ENCODE data around the gene HOXC11.

HOXC11 gene

DNA sequence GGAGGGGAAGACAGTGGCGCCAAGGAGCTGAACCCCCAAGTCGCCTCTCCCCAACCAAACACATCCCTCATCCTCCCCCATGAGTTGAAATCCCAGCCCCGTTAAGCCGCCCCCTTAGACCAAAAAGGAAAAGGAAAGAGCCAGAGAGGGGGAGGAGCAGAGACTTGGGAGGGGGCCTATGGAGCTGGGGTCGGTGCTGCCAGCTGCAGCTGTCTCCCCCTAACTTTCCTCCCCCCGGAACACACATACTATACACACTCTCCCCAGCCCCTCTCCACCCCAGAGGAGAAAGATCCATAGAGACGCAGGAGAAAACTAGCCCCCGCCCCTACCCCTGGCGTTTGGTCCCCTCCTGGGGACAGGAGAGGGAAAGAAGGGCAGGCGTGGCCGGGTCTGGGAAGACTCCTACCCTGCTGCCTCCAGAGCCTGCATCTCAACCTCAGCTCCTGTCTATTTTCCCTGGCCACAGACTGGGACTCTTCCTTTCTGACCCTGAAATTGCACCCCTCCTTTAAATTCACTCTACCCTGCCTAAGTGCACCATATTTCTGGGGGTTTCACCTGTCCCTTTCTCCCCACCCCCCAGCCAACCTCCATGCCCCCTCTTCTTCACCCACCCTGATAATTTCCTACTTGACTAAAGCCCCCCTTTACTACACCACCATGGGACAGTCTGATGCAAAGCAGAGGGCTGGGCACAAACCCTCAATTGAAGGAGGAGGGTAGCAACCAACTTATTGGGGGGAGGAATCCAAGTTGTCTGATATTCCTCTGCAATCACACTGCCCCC, 25.4 kb downstream of the HOXC11 start:
- DNase-seq (ENCODE audit: low read depth): no peak

DNA sequence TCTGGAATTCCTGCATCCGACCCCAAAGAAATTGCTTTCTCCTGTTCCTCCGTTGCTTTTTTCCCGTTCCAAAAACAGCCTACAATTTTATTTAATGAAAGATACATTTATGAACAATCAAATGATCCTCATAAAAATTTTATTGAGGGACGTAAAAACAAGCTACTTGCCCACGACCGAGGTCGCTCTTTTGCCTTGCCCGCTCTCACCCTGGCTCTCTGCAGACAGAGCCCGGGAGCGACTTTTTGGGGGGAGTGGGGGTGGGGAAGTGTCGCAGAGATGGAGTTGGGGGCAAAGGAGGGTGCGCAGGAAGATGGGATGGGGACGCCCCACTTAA, 25.9 kb downstream of the HOXC11 start:
- DNase-seq (ENCODE audit: low read depth): no peak

DNA sequence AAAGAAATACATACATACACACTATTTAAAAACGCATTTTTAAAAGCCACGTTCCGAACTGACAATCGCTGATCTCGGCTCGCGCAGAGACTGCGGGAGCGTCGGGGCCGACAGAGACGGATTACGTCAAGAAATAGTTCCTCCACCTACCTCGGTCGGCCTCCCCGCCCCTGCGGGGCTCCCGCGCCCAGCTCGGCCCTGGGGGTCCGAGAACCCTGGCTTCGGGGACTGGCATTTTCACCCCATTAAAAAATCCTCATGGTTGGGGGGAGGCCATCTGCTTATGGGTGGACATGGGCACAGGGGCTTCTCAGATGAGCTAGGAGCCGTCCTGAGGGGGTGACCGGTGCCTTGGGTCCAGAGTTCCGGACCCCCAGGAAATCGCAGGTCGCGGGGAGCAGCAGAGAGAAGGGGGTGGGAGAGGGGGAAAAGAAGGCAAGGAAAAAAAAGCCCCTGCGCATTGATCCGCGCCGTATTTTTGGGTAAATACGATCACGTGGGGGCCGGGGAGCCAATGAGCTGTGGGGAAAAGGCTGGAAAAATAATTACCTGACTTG, 26.7 kb downstream of the HOXC11 start:
- DNase-seq (ENCODE audit: low read depth): no peak

DNA sequence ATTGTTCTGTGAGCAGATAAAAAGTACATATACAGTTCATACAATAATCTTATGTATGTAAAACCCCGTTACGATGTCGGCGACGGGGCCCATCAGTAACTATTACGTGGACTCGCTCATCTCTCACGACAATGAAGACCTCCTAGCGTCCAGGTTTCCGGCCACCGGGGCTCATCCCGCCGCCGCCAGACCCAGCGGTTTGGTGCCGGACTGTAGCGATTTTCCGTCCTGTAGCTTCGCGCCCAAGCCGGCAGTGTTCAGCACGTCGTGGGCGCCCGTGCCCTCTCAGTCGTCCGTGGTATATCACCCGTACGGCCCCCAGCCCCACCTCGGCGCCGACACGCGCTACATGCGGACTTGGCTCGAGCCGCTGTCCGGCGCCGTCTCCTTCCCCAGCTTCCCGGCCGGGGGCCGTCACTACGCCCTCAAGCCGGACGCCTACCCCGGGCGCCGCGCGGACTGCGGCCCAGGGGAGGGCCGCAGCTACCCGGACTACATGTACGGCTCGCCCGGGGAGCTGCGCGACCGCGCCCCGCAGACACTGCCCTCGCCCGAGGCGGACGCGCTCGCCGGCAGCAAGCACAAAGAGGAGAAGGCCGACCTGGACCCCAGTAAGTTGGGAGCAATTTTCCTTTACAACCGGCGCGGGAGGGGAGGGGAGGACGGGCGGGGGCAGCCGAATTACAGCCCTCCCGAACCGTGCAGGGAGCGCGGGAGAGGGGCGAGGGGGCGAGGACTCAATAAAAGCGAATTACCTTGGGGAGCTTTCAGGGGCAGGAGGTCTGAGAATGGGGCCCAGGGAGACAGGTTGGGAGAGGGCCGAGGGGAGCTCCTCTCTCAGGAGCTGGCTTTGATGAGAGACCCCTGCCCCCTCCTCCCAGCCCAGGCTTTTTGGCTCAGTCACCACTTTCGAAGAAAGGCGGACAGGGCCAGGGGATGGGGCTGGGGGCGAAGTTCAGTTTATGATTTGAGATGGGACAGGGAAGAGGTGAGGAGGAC, 27.5 kb downstream of the HOXC11 start, which contains the start of gene HOXC9:
Gene HOXC9 (plus strand): TSS at position 46 of the 999 bp plus-strand sequence. CDS start 28 bp downstream, at position 74.
- no peak for DNase-seq (ENCODE audit: low read depth)

DNA sequence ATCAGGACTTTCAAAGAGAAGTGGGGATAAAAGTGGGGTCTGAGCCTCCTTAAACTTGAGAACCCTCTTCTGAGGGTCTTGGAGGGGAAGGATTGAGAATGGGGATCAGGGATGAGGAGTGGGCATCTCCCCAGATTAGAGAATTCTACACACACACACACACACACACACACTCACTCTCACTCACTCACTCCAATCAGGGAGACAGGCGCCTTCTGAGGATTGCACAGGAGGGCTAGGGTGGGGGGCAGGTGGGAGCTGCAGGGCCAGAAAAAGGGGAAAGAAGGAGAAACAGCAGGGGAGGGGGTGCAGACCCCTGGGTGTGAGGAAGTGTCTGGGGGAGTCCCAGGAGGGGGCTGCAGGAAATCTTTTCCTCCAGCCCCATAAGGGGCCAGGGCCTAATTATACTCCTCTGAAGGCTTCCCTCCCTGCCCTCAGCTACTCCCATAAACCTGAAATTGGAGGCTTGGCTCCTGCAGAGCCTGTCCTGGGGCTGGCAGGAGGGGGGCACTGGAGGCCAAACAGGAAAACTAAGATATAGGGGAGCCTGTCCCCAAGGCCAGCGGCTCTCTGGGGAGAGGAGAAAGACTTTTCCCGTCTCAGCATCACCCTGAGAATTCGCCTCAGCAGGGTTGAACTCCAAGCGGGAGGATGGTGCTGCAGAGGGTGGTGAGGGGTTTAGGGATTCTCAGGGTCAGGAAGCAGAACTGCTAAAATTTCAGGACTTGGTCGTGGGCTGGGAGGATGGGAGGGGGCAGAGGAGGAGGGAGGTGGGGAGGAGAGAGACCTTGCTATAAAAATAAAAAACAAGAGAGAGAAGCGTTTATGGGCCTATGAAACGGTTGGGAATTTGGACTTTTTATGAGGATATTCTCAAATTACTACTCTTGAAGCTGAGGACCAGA, 28.6 kb downstream of the HOXC11 start:
- no peak for DNase-seq (ENCODE audit: low read depth)

DNA sequence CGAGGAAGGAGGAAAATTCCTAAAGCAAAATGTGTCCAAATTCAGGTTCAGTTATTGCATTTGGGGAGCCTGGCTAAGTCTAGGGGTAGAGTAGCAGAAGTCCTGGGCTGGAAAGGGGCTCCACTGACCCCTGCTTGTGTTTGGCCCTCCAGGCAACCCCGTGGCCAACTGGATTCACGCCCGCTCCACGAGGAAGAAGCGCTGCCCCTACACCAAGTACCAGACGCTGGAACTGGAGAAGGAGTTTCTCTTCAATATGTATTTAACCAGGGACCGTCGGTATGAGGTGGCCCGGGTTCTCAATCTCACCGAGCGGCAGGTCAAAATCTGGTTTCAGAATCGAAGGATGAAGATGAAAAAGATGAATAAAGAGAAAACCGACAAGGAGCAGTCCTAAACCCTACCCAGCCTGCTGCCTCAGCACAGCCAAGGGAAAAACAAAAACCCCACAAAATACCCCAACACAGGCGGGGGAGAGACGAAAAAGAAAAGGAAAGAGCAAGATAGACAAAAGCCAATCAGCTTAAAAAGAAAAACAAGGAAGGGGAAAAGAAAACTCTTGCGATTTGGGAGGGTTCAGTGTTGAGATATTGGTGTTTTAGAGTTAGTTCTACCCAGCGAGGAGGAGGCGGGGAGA, 29.5 kb downstream of the HOXC11 start:
- no peak for DNase-seq (ENCODE audit: low read depth)

DNA sequence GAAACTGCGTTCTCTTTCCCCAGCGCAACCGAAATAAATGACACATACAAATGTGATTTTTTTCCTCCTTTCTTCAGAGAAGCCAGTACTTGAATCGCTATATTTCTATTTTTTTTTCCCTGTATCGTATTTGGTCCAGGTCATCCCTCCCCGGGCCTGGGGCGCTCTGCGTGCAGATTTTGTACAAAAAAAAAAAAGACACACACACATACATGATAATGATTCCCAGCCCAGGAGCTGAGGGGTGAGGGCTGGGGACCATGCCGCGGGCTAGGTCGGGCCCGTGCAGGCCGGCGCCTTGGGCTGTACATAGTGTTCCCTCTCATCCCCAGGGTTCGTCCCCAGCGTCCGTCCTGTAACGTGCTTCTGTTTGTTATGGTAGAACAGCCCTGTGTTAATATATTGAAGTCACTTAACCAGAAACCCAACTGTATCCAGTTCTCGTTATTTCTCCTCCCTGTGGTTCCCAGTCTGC, 30.0 kb downstream of the HOXC11 start:
- DNase-seq (ENCODE audit: low read depth): no peak

DNA sequence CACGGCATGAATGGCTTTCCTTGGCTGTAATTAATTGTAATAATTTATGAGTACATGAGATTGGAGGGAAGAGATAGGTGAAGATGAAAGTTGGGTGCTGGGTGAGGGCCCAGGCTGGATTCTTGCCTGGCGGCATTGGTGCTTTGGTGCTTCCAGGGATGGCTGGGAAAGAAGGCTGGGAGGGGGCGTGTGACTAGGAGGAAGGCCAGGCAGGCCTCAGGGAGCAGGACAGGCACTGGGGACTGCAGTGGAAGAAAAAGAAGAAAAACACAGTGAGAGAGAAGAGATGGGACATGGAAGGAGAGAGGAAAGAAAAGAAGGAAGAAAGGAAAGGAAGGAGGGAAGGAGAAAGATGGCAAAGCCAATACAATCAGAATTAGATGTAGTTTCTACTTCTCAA, 30.7 kb downstream of the HOXC11 start:
- DNase-seq (ENCODE audit: low read depth): no peak

DNA sequence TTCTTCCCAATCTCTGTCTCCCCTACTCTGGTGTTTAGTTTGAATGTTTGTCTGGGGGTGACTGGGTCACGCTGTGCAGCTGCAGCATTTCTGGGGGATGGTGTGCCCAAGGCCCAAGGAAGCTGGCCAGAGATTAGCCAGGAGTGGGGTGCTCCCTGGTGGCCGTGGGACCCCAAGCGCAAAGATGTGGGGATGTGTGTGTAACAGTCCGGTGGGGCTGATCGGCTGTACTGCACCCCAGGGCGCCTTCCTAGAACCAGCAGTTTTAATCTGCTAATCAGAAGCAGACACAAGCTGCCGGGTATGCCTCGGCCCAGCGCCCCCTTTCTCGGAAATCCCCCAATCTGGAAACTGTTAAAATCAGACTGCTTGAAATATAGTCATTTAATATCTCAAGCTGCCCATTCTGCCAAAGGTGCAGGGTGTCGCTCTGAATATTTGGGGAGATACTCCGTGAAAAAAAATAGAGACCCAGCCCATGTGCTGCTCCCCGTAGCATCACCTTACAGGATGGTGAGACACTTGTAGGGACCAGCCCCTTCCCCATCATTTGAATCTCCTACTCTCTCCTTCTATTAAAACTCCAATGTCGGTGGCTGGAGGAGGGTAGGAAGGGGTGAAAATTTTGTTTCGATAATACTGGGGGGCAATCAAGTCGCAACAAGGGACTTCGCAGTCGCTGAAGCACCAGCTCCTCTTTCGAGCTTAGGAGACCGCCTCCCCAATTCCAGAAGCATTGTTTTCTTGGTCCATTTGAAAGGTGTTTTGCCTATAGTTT, 31.3 kb downstream of the HOXC11 start:
- no peak for DNase-seq (ENCODE audit: low read depth)

DNA sequence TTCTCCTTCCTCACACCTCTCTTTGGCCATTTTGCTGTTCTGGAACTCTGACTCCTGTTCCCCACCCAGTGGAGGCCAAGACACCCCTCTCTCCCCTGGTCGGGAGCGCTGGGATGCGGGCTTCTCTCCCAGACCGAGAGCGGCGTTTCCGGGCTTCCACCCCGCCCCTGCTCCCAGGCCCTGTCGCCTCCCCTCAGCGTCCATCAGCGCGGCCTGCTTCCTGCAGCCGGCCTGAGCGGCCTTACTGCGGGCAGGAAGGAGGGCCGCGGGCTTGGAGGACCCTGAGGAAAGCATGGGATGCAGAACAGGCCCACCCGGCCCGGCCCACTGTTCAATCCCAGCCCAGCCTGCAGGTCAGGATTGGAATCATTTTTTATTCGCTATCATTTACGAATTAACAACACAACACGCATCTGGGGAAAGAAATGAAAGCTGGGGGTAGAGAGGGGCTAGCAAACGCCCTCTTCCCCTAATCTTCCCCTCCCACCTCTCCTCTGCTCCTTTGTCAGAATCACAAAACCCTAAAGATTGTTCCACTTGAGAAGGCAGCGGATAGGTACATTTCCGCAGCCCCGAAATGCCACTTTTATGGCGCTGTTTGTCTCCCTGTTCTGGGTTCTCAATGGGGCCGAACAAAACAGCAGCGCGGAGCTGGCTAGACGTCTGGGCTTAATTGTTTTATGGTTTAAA, 32.1 kb downstream of the HOXC11 start:
- DNase-seq (ENCODE audit: low read depth): no peak

DNA sequence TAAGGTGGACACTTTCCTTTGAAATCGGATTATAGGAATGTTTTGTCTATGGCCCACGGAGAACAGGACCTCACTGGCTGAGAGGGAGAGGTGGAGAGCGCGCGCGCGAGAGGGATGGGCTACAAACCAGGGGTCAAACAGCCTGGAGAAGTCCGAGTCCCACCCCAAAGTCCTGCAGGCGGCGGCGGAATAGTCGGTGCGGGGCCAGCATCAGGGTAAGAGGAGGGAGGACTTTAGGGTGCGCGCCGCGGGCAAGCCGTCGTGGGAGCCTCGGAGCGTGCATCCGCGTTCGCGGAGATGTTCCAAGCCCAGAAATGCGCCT, 32.6 kb downstream of the HOXC11 start:
- no peak for DNase-seq (ENCODE audit: low read depth)

DNA sequence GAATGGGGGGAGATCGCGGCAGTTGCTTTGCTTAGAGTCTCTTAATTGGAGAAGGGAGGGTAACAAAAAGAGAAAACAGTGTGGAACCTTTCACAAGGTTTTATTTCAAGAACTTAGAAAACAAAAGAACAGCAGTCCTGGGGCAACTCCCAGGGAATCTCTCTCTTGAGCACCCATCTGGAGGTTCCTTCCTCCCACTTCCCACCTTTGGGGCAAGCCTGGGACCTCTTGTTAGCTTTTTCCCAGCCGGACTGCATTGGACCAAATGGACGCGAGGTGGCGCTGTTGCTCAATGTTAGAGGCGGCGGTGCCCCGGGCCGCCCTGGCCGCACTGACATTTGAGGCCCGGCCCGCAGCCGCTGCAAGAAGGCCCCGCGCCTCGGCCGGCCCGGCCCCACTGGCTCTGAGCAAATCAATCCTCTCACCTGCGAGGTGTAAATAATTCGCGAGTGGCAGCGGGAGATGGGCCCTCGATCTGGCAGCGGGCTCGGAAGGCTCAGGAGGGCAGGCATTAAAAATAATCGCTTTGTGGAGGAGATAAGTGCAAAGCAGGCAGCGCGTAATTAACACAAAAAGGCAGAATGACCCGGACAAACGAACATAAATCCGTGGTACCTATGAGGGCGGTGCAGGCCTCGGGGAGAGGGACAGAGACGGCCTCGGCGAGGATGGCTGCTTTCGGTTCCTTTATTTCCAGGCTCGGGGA, 33.1 kb downstream of the HOXC11 start:
- DNase-seq (ENCODE audit: low read depth): peak; percentile 74

DNA sequence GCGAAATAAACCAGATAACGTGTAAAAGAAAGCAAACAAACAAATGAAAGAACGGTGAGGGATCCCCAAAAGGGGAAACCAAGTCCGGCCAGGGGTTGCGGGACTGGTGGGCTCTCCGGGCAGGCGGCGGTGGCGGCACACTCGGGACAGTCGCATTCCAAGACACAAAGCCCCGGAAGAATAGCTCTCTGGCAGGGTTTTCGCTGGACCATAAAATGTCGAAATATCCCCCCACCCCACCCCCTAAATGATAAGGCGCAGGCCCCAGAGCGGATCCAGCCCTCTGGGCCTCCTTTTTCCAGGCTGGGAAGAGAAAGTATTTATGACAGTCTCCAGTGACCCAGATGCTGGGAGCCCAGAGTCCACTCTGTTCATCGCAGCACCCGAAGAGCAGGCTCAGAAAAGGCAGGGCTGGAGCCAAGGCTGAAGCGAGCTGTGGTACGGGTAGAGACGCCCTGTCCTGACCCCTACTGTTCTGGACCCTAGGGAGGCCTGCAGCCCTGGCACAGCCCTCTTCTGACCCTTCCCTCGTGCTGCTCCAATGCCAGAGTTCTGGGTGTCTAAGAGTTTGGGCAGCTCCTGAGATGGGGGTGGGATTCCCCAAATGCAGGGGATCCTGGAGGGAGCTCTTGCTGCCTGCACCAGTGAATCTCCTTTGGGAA, 33.8 kb downstream of the HOXC11 start:
- no peak for DNase-seq (ENCODE audit: low read depth)

DNA sequence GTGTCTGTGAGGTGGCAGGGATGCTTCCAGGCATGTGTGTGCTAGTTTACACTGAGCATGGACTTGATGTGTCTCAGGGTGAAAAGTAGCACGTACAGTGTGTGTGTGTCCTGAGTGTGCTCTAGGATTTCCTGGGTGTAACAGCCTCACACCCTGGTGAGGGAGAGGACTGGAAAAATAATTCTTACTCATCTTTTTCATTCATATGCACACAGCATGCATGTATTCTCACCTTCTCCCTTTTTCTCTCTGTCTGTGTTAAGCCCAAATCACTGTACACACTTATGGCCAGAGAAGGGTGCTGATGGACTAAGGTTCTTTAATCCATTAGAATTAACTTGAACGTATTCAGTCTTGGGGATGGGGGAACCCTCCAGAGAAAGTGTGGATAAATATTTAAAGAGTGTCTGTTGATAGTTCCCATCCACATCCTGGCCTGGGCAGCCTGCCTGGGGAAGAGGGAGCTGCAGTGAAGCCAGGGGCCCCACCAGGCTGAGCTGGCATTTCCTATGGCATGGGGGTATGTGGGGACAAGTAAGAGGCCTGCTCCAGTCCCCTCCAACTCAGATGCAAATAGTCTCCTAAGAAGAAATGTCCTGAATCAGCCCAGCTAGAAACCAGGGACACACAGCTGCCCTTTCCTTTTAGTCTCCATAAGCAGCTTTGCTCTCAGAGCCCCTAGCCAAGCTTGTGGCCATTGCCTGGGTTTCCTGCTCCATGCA, 34.8 kb downstream of the HOXC11 start:
- DNase-seq (ENCODE audit: low read depth): no peak

DNA sequence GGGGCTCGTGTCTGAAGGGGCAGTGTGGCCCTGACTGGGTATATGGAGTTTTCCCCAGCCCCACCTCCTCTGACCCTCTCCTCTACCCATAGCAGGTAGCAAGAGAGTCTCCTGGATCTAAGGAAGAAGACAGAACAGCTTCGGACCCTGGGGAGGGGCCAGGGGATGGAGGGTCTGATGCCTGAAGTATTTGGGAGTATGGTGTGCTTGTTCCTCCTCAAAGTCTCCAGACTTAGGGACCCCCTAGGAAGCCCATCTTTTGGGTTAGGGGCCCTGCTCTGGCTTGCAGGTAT, 35.3 kb downstream of the HOXC11 start:
- DNase-seq (ENCODE audit: low read depth): no peak

DNA sequence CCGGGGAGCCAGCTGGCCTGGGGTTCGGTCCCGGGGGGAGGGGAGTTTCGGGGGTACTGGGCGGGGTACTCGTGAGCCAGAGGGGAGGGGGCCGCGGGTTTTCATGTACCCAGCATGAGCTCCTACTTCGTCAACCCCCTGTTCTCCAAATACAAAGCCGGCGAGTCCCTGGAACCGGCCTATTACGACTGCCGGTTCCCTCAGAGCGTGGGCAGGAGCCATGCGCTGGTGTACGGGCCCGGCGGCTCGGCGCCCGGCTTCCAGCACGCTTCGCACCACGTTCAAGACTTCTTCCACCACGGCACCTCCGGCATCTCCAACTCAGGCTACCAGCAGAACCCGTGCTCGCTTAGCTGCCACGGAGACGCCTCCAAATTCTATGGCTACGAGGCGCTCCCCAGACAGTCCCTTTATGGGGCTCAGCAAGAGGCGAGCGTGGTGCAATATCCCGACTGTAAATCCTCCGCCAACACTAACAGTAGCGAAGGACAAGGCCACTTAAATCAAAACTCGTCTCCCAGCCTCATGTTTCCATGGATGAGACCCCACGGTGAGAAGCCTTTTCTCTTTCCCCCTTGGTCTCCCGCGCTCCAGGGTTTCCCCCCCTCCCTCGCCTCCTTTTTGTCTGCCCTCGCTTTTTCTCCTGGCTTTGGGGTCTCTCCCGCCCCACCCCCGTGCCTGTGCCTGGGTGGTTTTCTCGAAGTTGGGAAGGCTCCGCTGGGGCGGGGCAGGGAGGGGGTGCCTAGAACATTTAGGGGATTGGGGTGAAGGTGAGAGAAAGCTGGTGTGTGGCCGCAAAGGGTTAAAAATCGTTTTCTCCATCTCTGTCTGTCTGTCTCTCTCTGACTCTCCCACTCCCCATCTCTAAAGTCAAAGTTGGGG, 36.5 kb downstream of the HOXC11 start:
- DNase-seq (ENCODE audit: low read depth): no peak
